Adrenal gland (tissue), 12 donors: ENCODE data around the gene RAB26. TPM values are rescaled to one million over a fixed set of nuclear protein-coding genes. Genes with fewer than 3 reads are reported as not detected.
"Not testable (repeated sequence)": the region's sequence is repeated elsewhere in the genome, so short reads cannot be mapped to it uniquely, and the experiment has no call there.

Experiments used
- DNase-seq, 7 donors: peaks; one replicate each; pipeline ENCODE4 v3.0.0-alpha.2; 2019 to 2020
- H3K27ac ChIP-seq, 5 donors: fragments of 200-600 bp; sonication (generic) in 4 of 5; 1 replicate in 3 of 5; 2 replicates in 2 of 5; pipeline versions ENCODE4 v1.5.1 to v1.8.0; 2016 to 2020; ENCODE audit warnings: mild to moderate bottlenecking in 1 of 5
- H3K27me3 ChIP-seq: fragments of 200-600 bp; 2 replicates; pipeline ENCODE4 v1.8.0; 2021
- H3K36me3 ChIP-seq, 2 donors: fragments of 200-600 bp; replicated peaks in 1 of 2; 1 replicate in 1 of 2; 2 replicates in 1 of 2; pipeline versions ENCODE4 v1.5.1 to v1.8.0; 2018 to 2022
- H3K4me1 ChIP-seq, 2 donors: fragments of 200-600 bp; replicated peaks in 1 of 2; 1 replicate in 1 of 2; 2 replicates in 1 of 2; pipeline versions ENCODE4 v1.5.1 to v1.8.0; 2018 to 2021
- H3K4me3 ChIP-seq, 4 donors: fragments of 200-600 bp; sonication (generic) in 3 of 4; one replicate each; pipeline ENCODE4 v1.5.1; 2016 to 2018
- H3K9me3 ChIP-seq, 3 donors: fragments of 200-600 bp; sonication (generic) in 1 of 3; replicated peaks in 1 of 3; 1 replicate in 2 of 3; 2 replicates in 1 of 3; pipeline versions ENCODE4 v1.5.1 to v1.8.0; 2016 to 2021
- WGBS, 4 donors: extraction: QIAGEN DNeasy Blood & Tissue Kit in 2 of 4; methylation state at CpG; one replicate each; pipeline versions ENCODE4 v1.1.5 to v1.1.7; 2013 to 2017; 5-methylcytosine and 5-hydroxymethylcytosine counted together
- intact Hi-C, 2 donors: fragments of 100-400 bp; cut with DNase I; formaldehyde crosslinking; loops; one replicate each; pipeline versions ENCODE4 v1.14.1 to v1.15.0; 2022 to 2023
- polyA plus RNA-seq, 3 donors: library from polyadenylated mRNA; stranded (reverse); fragments of 200-250 nt in 2 of 3; fragments of 350-450 nt in 1 of 3; fragmentation: Illumina TruSeq in 1 of 3; extraction: RNeasy Lipid Tissue Mini Kit (QIAGEN cat#74804) in 1 of 3; gene quantifications; one replicate each; pipeline ENCODE4 v1.2.3, GENCODE V29; 2013 to 2014
- total RNA-seq, 9 donors: library from RNA; depleted of rRNA in 4 of 9; stranded (reverse); fragments of >200 nt in 4 of 9; fragments of 120-200 nt in 1 of 9; fragmentation: NEBNext Ultra II Directional in 1 of 9; extraction: Animal tissue kit (Norgen Biotek cat#: 25700) in 1 of 9; gene quantifications; one replicate each; pipeline versions ENCODE4 v1.1.0 to v1.2.4, GENCODE V29; 2013 to 2023
- donor health status: healthy with polysubstance abuse.
- donor health status: Bipolar disorder and iron deficiency.
- donor health status: DM: yes; HTN: yes; CAD: no.
- donor health status: DM: no; HTN: no; CAD: no.
- donor health status: DM: no; HTN: no; CAD: no.
- donor health status: DM: yes; HTN: yes; CAD: no.

The RAB26 gene
- total and polyA plus RNA-seq, 12 donors = 0.46 to 23.1 (median 1.8) TPM; not detected in 2

GRCh38 chr16:2107121-2107790 is 41.2 kb upstream of the RAB26 start:
- H3K9me3 ChIP-seq, H3K4me1 ChIP-seq, intact Hi-C loops, DNase-seq, H3K27ac ChIP-seq, H3K27me3 ChIP-seq, H3K4me3 ChIP-seq: not testable (repeated sequence)
- WGBS, 4 donors = 85 to 89% (median 89%) methylated on average over 12 to 17 of the region's 17 CpGs
- H3K36me3 ChIP-seq = peaks cover 0 to 60% of the 10 kb centered on the region in 2 donors

DNA sequence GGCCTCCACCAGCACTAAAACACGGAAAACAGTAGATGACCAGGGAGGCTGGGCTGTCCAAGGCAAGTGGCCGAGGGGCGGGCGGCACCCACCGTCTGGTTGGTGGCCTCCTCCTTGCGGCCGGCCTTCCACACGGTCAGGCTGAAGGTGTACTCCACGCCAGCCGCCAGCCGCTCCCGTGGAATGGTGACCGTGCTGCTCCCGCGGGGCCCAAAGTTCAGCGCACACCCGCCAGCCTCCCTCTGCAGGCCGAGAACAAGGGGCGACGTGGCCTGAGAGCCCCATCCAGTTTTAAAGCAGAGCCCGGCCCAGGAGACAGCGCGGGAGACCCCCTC is 40.7 kb upstream of the RAB26 start:
- H3K27me3 ChIP-seq, DNase-seq, H3K4me3 ChIP-seq, H3K27ac ChIP-seq, H3K4me1 ChIP-seq, H3K9me3 ChIP-seq, intact Hi-C loops: not testable (repeated sequence)
- WGBS, 4 donors = 94 to 99% (median 97%) methylated on average over 12 to 23 of the region's 23 CpGs
- H3K36me3 ChIP-seq = peaks cover 0 to 55% of the 10 kb centered on the region in 2 donors

- H3K4me1 ChIP-seq, H3K27ac ChIP-seq, intact Hi-C loops, H3K9me3 ChIP-seq, DNase-seq, H3K4me3 ChIP-seq, H3K27me3 ChIP-seq: not testable (repeated sequence)
- peaks cover 0 to 48% of the 10 kb centered on the region in 2 donors for H3K36me3 ChIP-seq
- WGBS, 4 donors = 97 to 99% (median 97%) methylated on average over 25 to 73 of the region's 73 CpGs
Observed at GRCh38 chr16:2108446-2109270, 39.8 kb upstream of the RAB26 start.

GRCh38 chr16:2109271-2109580 is 39.2 kb upstream of the RAB26 start:
- peaks cover 0 to 53% of the 10 kb centered on the region in 2 donors for H3K36me3 ChIP-seq

DNA sequence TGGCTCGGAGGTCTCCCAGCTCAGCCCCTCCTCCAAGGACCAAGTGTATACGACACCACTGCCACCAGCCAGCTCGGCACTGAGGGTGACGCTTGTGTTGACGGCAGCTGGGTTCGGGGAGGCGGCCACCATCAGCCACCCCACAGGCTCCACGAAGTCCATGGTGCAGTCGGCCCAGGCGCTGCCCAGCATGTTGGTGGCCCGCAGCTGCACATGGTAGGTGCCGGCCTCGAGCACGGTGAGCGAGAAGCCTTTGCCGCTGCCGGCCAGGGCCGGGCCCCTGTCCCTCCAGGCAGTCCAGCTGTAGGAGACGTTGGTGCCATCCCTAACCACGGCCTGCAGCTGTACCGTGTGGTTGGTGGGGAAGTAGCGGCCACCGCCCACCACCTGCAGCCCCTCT is 38.6 kb upstream of the RAB26 start:
- H3K4me3 ChIP-seq, H3K27me3 ChIP-seq, intact Hi-C loops, DNase-seq, H3K27ac ChIP-seq, H3K9me3 ChIP-seq, H3K4me1 ChIP-seq: not testable (repeated sequence)
- peaks cover 0 to 55% of the 10 kb centered on the region in 2 donors for H3K36me3 ChIP-seq
- WGBS, 4 donors = 91 to 93% methylated on average over 19 to 23 of the region's 23 CpGs; no CpG with 5 or more reads in 2 of the 4 donors

More at GRCh38 chr16:2109271-2109580, 39.2 kb upstream of the RAB26 start:
- intact Hi-C loops, H3K27me3 ChIP-seq, H3K4me3 ChIP-seq, H3K27ac ChIP-seq, H3K4me1 ChIP-seq, H3K9me3 ChIP-seq, DNase-seq: not testable (repeated sequence)
- WGBS, 4 donors = 94 to 100% (median 98%) methylated on average over 3 to 25 of the region's 25 CpGs

DNA sequence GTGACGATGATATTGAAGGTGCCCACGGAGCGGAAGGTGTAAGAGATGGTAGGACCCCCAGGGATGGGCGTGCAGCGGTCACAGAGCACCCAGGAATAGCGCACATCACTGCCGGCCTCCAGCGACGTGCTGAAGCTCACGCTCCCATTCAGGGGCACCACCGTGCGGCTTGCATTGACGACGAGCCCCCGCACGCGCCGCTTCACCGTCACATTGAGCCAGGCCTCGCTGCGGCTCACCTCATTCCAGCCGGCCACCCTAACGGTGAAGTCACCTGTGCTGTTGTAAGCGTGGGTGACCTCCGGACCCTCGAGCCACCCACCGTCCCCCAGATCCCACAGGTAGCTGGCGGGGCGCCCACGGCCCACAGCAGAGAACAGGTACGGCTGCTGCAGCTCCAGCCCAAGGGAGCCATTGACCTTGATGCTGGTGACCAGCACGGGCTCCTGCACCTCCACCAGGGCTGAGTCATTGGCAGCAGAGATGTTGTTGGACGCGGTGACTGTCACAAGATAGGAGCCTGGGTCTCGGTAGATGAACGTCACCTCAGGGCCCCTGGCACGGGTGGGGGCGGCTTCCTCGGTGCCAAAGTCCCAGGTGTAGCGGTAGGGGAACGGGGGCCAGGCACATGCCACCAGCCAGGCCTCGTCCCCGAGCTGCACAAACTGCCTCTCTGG is 38.0 kb upstream of the RAB26 start:
- 78 to 90% (median 82%) methylated on average over 15 to 43 of the region's 43 CpGs for WGBS, 4 donors

GRCh38 chr16:2111009-2111353 is 37.4 kb upstream of the RAB26 start:
- intact Hi-C loops, H3K9me3 ChIP-seq, H3K27me3 ChIP-seq, H3K4me1 ChIP-seq, DNase-seq, H3K27ac ChIP-seq, H3K4me3 ChIP-seq: not testable (repeated sequence)
- WGBS, 4 donors = 92 to 96% (median 94%) methylated on average over 5 to 36 of the region's 36 CpGs
- peaks cover 0 to 47% of the 10 kb centered on the region in 2 donors for H3K36me3 ChIP-seq

More for the DNA sequence above, 38.0 kb upstream of the RAB26 start:
- intact Hi-C loops, H3K27ac ChIP-seq, H3K27me3 ChIP-seq, H3K4me1 ChIP-seq, H3K9me3 ChIP-seq, H3K4me3 ChIP-seq: not testable (repeated sequence)
- H3K36me3 ChIP-seq = peaks cover 0 to 52% of the 10 kb centered on the region in 2 donors
- peak in 5 of 7 donors; percentile 69 to 81 (median 71) for DNase-seq

- H3K27me3 ChIP-seq, H3K9me3 ChIP-seq, intact Hi-C loops, H3K27ac ChIP-seq, DNase-seq, H3K4me3 ChIP-seq, H3K4me1 ChIP-seq: not testable (repeated sequence)
- H3K36me3 ChIP-seq = peaks cover 0 to 45% of the 10 kb centered on the region in 2 donors
- 94 to 97% (median 95%) methylated on average over 25 to 65 of the region's 65 CpGs for WGBS, 4 donors
Observed at GRCh38 chr16:2111412-2112335, 36.8 kb upstream of the RAB26 start.

DNA sequence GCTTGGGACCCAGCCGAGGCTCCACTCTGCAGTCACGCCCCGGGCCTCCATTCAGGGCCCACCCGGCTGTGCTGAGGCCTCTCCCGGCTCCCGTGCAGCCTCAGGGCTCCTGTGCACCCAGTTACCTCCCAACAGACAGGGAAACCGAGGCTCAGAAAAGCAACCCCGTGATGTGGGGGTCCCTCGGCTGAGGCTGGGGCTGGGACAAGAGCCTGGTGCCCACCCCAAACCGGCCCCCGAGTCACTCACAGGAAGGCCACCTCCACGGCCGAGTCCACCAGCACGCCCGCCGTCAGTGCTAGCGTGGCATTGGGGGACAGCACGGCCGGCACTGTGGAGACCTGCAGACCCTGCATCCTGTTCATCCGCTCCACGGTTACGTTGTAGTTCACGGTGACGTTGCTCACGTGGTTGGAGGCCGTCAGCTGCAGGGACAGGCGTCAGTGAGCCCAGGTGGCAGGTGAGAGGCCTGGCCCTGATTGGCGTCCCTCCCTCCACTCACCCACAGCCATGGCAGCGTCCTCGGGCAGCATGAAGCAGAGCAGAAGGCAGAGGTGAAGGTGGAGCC is 35.8 kb upstream of the RAB26 start:
- H3K9me3 ChIP-seq, H3K27ac ChIP-seq, intact Hi-C loops, H3K27me3 ChIP-seq, DNase-seq, H3K4me3 ChIP-seq, H3K4me1 ChIP-seq: not testable (repeated sequence)
- H3K36me3 ChIP-seq = peaks cover 0 to 40% of the 10 kb centered on the region in 2 donors
- 80 to 90% (median 86%) methylated on average over 4 to 30 of the region's 30 CpGs for WGBS, 4 donors

- H3K4me3 ChIP-seq, H3K9me3 ChIP-seq, H3K27ac ChIP-seq, DNase-seq, H3K27me3 ChIP-seq, intact Hi-C loops, H3K4me1 ChIP-seq: not testable (repeated sequence)
- 91 to 98% (median 96%) methylated on average over 11 to 26 of the region's 26 CpGs for WGBS, 4 donors
- peaks cover 0 to 27% of the 10 kb centered on the region in 2 donors for H3K36me3 ChIP-seq
Observed at GRCh38 chr16:2114225-2114624, 34.2 kb upstream of the RAB26 start.
